IPS-20b (cell line): Measurements from ENCODE around the gene TENM4.

Source experiments
- H3K27ac ChIP-seq: one replicate; pipeline ENCODE4 v1.5.1; 2013; ENCODE audit warnings: low read length
- H3K27me3 ChIP-seq: 2 replicates; pipeline ENCODE4 v1.6.1; 2013; ENCODE audit warnings: mild to moderate bottlenecking, low read length, inconsistent platforms; ENCODE audit not compliant: insufficient read depth
- H3K36me3 ChIP-seq: 2 replicates; pipeline ENCODE4 v1.6.1; 2013; ENCODE audit warnings: low read depth, mild to moderate bottlenecking, inconsistent platforms, low read length, moderate library complexity; ENCODE audit not compliant: insufficient read depth
- H3K4me1 ChIP-seq: 2 replicates; pipeline ENCODE4 v1.6.1; 2013; ENCODE audit warnings: mild to moderate bottlenecking, control low read depth, inconsistent platforms, low read length, moderate library complexity; ENCODE audit not compliant: insufficient read depth
- H3K4me3 ChIP-seq: 2 replicates; pipeline ENCODE4 v1.5.1; 2013; ENCODE audit warnings: mild to moderate bottlenecking, low read length, inconsistent platforms
- H3K9ac ChIP-seq: 2 replicates; pipeline ENCODE4 v1.6.1; 2013; ENCODE audit warnings: low read depth, mild to moderate bottlenecking, inconsistent platforms, low read length, moderate library complexity
- H3K9me3 ChIP-seq: 2 replicates; pipeline ENCODE4 v1.6.1; 2013; ENCODE audit warnings: mild to moderate bottlenecking, low read depth, low read length, inconsistent platforms; ENCODE audit not compliant: insufficient read depth

The TENM4 gene

GRCh38 chr11:79184285-79184684, 256.5 kb downstream of the TENM4 start:
- H3K4me1 ChIP-seq: no peaks in the 10 kb centered on the region
- no peaks in the 10 kb centered on the region for H3K27me3 ChIP-seq
- no peak overlapping the region for H3K9ac ChIP-seq
- H3K27ac ChIP-seq: no peak overlapping the region
- no peak overlapping the region for H3K4me3 ChIP-seq
- H3K36me3 ChIP-seq: no peaks in the 10 kb centered on the region
- H3K9me3 ChIP-seq: no peaks in the 10 kb centered on the region

- Histone ChIP-seq H3K27ac (no peak overlapping the region), H3K36me3 (no peaks in the 10 kb centered on the region), H3K9ac (no peak overlapping the region), H3K9me3 (no peaks in the 10 kb centered on the region), H3K4me1 (no peaks in the 10 kb centered on the region), H3K27me3 (no peaks in the 10 kb centered on the region), H3K4me3 (no peak overlapping the region)
These were observed 258.0 kb downstream of the TENM4 start for GRCh38 chr11:79182794-79183193.

GRCh38 chr11:79179087-79179486, 261.7 kb downstream of the TENM4 start:
- Histone ChIP-seq H3K9me3 (no peaks in the 10 kb centered on the region), H3K27ac (no peak overlapping the region), H3K9ac (no peak overlapping the region), H3K27me3 (no peaks in the 10 kb centered on the region), H3K4me3 (no peak overlapping the region), H3K36me3 (no peaks in the 10 kb centered on the region), H3K4me1 (peaks cover 7% of the 10 kb centered on the region; the same call in 1 of the 2 replicates)

DNA sequence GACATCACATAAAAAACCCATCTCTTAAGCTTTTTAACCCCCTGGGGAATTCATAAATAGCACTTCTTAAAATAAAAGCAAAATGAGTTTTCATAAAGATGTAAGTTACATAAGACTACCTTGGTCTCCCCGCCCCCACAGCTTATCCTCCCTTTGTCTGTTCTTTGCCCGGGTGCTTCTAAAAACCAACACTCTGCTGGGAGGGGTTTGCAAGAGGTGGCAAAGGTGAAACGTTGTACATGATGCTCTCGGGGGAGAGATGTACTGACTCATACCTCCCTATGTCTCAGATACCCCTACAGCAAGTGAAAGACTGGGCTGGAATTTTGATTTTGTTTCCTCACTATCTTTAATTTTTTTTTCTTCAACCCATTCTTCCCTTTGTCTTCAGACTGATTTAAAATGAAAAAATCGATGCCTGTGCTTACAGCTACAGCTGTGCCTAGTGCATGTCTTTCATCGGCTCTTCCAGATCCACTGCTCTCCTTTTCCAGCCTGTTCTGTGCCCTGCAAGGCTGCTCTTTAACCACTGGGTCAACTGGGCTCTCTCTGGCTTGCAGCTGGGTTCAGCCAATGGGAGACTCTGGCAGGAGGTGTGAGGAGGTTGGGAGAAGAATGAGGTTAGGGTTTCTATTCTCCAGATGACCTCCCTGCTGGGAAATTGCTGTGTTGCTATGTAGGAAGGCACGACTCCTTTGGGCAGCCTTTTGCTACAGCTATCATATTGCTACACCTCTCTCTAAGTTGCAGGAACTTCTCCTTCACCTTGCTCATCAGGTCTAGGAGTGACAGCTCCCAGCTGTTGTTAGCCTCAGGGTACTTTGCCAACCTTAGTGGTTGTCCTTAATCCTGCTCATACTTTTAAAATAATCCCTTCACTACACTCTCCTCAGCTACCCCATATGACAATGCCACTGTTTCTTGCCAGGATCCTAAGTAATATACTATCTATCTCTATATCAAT, 266.5 kb downstream of the TENM4 start:
- Histone ChIP-seq H3K4me3 (no peak overlapping the region), H3K27me3 (no peaks in the 10 kb centered on the region), H3K36me3 (no peaks in the 10 kb centered on the region), H3K9me3 (no peaks in the 10 kb centered on the region), H3K4me1 (peaks cover 13% of the 10 kb centered on the region; the same call in 1 of the 2 replicates), H3K27ac (no peak overlapping the region), H3K9ac (no peak overlapping the region)

GRCh38 chr11:79173615-79174014, 267.2 kb downstream of the TENM4 start:
- no peak overlapping the region for H3K9ac ChIP-seq
- no peak overlapping the region for H3K4me3 ChIP-seq
- H3K4me1 ChIP-seq: peaks cover 13% of the 10 kb centered on the region; the same call in 1 of the 2 replicates
- no peaks in the 10 kb centered on the region for H3K9me3 ChIP-seq
- no peaks in the 10 kb centered on the region for H3K27me3 ChIP-seq
- H3K36me3 ChIP-seq: no peaks in the 10 kb centered on the region
- H3K27ac ChIP-seq: no peak overlapping the region

DNA sequence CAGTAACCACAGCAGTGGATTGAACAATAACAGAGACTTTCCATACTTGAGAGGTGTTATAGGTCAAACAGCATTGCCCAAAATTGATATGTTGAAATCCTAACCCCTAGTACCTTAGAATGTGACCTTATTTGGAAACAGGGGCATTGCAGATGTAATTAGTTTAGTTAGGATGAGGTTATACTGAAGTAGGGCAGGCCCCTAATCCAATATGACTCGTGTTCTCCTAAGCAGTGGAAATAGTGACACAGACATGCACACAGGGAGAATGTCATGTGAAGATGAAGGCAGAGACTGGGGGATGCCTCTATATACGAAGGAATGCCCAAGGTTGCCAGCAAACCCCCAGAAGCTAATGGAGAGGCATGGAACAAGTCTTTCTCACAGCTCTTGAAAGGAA, 270.5 kb downstream of the TENM4 start:
- Histone ChIP-seq H3K4me1 (peaks cover 13% of the 10 kb centered on the region; the same call in 1 of the 2 replicates), H3K27ac (no peak overlapping the region), H3K36me3 (no peaks in the 10 kb centered on the region), H3K27me3 (no peaks in the 10 kb centered on the region), H3K9me3 (no peaks in the 10 kb centered on the region), H3K4me3 (no peak overlapping the region), H3K9ac (no peak overlapping the region)

DNA sequence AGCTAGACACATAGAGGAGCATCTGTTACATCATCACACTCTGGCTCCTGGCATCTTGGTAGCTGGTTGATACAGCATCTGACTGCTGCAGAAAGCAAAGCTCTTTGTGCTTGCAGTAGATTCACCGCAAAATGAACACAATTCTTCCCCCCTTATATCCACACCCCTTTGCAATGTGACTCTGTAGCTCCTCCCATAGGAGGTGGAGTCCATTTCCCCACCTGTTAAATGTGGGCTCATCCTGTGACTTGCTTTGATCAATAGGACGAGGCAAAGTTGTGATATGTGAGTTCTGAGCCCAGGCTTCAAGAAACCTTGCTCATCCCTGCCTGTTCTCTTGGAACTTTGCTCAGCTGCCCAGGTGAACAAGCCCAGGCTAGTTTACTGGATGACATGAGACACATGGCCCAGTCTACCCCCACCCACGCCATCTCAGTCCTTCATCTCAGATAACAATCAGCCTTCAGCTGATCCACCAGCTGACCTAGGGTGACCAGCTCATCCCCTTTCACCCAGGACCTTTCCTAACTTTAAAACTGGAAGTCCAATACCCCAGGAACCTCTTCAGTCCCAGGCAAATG, 272.2 kb downstream of the TENM4 start:
- Histone ChIP-seq H3K4me1 (peaks cover 1% of the 10 kb centered on the region; the same call in 1 of the 2 replicates), H3K27me3 (no peaks in the 10 kb centered on the region), H3K27ac (no peak overlapping the region), H3K9ac (no peak overlapping the region), H3K4me3 (no peak overlapping the region), H3K36me3 (no peaks in the 10 kb centered on the region), H3K9me3 (no peaks in the 10 kb centered on the region)

DNA sequence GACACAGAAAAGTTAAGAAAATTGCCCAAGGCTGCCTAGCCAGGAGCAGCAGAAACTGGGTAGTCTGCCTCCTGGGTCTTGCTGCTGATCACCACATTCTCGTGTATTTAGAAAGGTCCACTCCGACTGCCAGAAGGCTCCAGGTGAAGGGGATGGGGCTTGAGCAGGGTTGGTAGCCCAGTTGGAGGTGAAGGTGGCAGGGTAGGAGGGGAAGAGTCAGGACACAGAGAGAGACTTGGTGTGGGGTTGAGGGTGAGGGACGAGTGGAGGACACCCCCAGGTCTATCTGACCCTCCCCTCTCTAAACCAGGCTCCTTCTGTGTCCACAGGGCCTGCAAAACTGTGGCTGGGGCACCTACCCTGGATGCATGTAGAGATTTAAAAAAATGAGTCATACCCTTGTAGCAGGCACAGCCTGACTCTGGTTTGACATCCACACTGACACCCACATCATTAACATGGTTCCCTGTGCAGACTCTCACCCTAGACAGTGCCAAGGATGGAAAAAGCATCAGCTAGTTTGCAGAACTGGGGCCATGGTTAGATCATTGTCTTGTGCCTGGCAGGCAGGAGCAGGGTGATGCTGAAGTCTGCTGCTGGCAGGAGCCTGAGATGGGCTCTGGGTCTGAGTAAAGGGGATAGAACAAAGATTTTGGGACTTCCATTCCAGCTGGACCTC, 273.2 kb downstream of the TENM4 start:
- Histone ChIP-seq H3K27ac (no peak overlapping the region), H3K27me3 (no peaks in the 10 kb centered on the region)

GRCh38 chr11:79165908-79166307, 274.9 kb downstream of the TENM4 start:
- Histone ChIP-seq H3K4me1 (no peaks in the 10 kb centered on the region), H3K9ac (no peak overlapping the region), H3K36me3 (no peaks in the 10 kb centered on the region), H3K27me3 (no peaks in the 10 kb centered on the region), H3K4me3 (no peak overlapping the region), H3K27ac (no peak overlapping the region), H3K9me3 (no peaks in the 10 kb centered on the region)

More for the DNA sequence above, 273.2 kb downstream of the TENM4 start:
- H3K4me1 ChIP-seq: no peaks in the 10 kb centered on the region
- H3K36me3 ChIP-seq: no peaks in the 10 kb centered on the region
- no peaks in the 10 kb centered on the region for H3K9me3 ChIP-seq
- no peak overlapping the region for H3K4me3 ChIP-seq
- no peak overlapping the region for H3K9ac ChIP-seq

- H3K9ac ChIP-seq: no peak overlapping the region
- no peaks in the 10 kb centered on the region for H3K27me3 ChIP-seq
- no peaks in the 10 kb centered on the region for H3K36me3 ChIP-seq
- no peaks in the 10 kb centered on the region for H3K9me3 ChIP-seq
- H3K4me3 ChIP-seq: no peak overlapping the region
- no peak overlapping the region for H3K27ac ChIP-seq
- no peaks in the 10 kb centered on the region for H3K4me1 ChIP-seq
These were observed 279.9 kb downstream of the TENM4 start for GRCh38 chr11:79160791-79161403.

- Histone ChIP-seq H3K4me3 (no peak overlapping the region), H3K27ac (no peak overlapping the region), H3K4me1 (no peaks in the 10 kb centered on the region), H3K9me3 (no peaks in the 10 kb centered on the region), H3K9ac (no peak overlapping the region), H3K27me3 (no peaks in the 10 kb centered on the region), H3K36me3 (no peaks in the 10 kb centered on the region)
These were observed 281.0 kb downstream of the TENM4 start for GRCh38 chr11:79159657-79160450.
